ENCODE results near the gene KCNJ3.

The KCNJ3 gene

DNA sequence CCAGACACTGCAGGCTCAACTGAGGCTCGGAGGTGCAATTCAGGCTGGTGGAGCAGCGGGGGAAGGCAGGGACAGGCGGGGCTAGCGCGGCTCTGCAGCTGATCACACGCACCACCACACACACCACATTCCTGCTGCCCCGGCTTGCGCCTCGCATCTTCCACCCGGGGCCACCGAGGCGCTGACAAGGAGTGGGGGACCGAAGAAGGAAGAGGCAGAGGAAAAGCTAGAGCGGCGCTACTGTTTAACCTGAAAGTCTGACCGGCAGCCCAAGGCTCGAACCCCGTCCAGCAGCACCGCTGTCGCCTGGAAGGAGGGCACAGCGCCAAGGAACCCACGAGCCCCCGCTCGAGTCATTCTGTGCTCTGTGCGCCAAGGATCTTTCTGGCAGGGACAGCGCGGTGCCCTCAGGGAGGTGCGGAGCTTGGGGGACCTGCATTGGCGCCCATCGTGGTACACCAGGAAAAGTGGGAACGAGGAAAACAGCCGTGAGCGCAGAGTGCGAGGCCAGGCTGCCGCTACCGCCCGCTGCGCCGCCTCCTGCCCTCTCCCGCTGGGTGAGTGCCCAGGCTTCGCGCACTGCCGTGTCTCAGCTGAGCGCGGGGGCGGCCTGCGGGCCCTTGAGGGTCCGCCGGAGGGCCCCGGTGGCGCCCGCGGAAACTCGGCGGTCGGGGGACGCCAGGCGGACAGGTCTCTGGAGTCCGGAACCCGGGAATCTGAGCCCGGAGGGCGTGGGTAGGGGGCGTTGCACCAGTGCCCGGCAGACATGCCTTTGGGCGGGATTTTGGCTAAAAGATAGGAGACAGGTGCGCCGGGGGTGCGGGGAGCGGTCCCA, 860 bp upstream of the KCNJ3 start:
- peaks cover 29 to 35% of the 10 kb centered on the region in 2 experiments for H3K27me3 ChIP-seq (ENCODE audit: control insufficient read depth in 1 of 2, insufficient read depth in 1 of 2, low read length in 2 of 2)
- H2BK5ac ChIP-seq (ENCODE audit: low read depth, low read length, poor library complexity, severe bottlenecking): no peak overlapping the region
- peak overlapping the region; percentile 45 to 77 for H3K4me3 ChIP-seq (ENCODE audit: insufficient read depth in 1 of 2, low read depth in 1 of 2, low read length in 2 of 2)
- H2BK120ac ChIP-seq (ENCODE audit: low read depth, low read length): no peak overlapping the region
- H3K4me1 ChIP-seq (ENCODE audit: control insufficient read depth, insufficient read depth, low read depth, low read length): peaks cover 17% of the 10 kb centered on the region
- H2AFZ ChIP-seq (ENCODE audit: low read depth, low read length): no peak overlapping the region
- H3K79me1 ChIP-seq (replicated peaks; ENCODE audit: low read length, poor library complexity, severe bottlenecking): no peaks in the 10 kb centered on the region
- DNase-seq: no peak
- no peak overlapping the region for H3K18ac ChIP-seq (ENCODE audit: low read depth in 1 of 2, low read length in 2 of 2)
- H3K14ac ChIP-seq (ENCODE audit: low read length in 2 of 2): no peak overlapping the region
- no peak overlapping the region for H2AK5ac ChIP-seq (ENCODE audit: low read length, severe bottlenecking)
- H3K36me3 ChIP-seq (ENCODE audit: control insufficient read depth in 1 of 2, insufficient read depth in 2 of 2, low read depth in 1 of 2, low read length in 2 of 2): no peaks in the 10 kb centered on the region
- H4K8ac ChIP-seq (ENCODE audit: low read length): no peak overlapping the region
- H3K9me3 ChIP-seq (ENCODE audit: control insufficient read depth, low read length): no peaks in the 10 kb centered on the region
- no peak overlapping the region for H2BK12ac ChIP-seq (ENCODE audit: low read length in 2 of 2)
- no peak overlapping the region for H2BK15ac ChIP-seq (ENCODE audit: low read depth, poor library complexity, severe bottlenecking)
- WGBS: 1% methylated on average over 63 of the region's 69 CpGs
- H3K4ac ChIP-seq (ENCODE audit: low read depth in 1 of 2, low read length in 2 of 2): no peak overlapping the region
- H3K23ac ChIP-seq (ENCODE audit: low read length in 2 of 2): no peak overlapping the region
- no peak overlapping the region for H3K9ac ChIP-seq (ENCODE audit: low read length)
- no peak overlapping the region for H4K91ac ChIP-seq (ENCODE audit: low read length)
- peak overlapping the region; percentile 81 for H3K4me2 ChIP-seq (ENCODE audit: low read length, poor library complexity, severe bottlenecking)
- no peak overlapping the region for H3K27ac ChIP-seq (ENCODE audit: low read length, poor library complexity, severe bottlenecking)

DNA sequence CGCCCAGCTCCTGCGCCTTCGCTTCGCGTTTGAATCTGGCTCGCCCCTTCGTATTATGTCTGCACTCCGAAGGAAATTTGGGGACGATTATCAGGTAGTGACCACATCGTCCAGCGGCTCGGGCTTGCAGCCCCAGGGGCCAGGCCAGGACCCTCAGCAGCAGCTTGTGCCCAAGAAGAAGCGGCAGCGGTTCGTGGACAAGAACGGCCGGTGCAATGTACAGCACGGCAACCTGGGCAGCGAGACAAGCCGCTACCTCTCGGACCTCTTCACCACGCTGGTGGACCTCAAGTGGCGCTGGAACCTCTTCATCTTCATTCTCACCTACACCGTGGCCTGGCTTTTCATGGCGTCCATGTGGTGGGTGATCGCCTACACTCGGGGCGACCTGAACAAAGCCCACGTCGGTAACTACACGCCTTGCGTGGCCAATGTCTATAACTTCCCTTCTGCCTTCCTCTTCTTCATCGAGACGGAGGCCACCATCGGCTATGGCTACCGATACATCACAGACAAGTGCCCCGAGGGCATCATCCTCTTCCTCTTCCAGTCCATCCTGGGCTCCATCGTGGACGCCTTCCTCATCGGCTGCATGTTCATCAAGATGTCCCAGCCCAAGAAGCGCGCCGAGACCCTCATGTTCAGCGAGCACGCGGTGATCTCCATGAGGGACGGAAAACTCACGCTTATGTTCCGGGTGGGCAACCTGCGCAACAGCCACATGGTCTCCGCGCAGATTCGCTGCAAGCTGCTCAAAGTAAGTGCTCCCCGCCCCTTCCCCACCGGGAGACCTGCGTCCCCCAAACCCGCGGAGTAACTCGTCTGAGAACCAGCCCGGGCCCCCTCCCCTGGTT, 453 bp downstream of the KCNJ3 start:
- Histone ChIP-seq H4K91ac (ENCODE audit: low read length) (no peak overlapping the region), H3K27me3 (ENCODE audit: control insufficient read depth in 1 of 2, insufficient read depth in 1 of 2, low read length in 2 of 2) (peaks cover 29 to 35% of the 10 kb centered on the region in 2 experiments), H4K8ac (ENCODE audit: low read length) (no peak overlapping the region), H3K18ac (ENCODE audit: low read depth in 1 of 2, low read length in 2 of 2) (no peak overlapping the region), H2BK15ac (ENCODE audit: low read depth, poor library complexity, severe bottlenecking) (no peak overlapping the region), H3K4me1 (ENCODE audit: control insufficient read depth, insufficient read depth, low read depth, low read length) (peaks cover 17% of the 10 kb centered on the region), H3K4me2 (ENCODE audit: low read length, poor library complexity, severe bottlenecking) (peak overlapping the region; percentile 49), H3K9ac (ENCODE audit: low read length) (no peak overlapping the region), H3K36me3 (ENCODE audit: control insufficient read depth in 1 of 2, insufficient read depth in 2 of 2, low read depth in 1 of 2, low read length in 2 of 2) (no peaks in the 10 kb centered on the region), H3K4ac (ENCODE audit: low read depth in 1 of 2, low read length in 2 of 2) (no peak overlapping the region), H2BK120ac (ENCODE audit: low read depth, low read length) (no peak overlapping the region), H3K27ac (ENCODE audit: low read length, poor library complexity, severe bottlenecking) (no peak overlapping the region), H2AFZ (ENCODE audit: low read depth, low read length) (no peak overlapping the region), H3K9me3 (ENCODE audit: control insufficient read depth, low read length) (no peaks in the 10 kb centered on the region), H3K4me3 (ENCODE audit: insufficient read depth in 1 of 2, low read depth in 1 of 2, low read length in 2 of 2) (peak overlapping the region in 1 of 2 experiments; percentile 51), H2BK12ac (ENCODE audit: low read length in 2 of 2) (no peak overlapping the region), H2AK5ac (ENCODE audit: low read length, severe bottlenecking) (no peak overlapping the region), H2BK5ac (ENCODE audit: low read depth, low read length, poor library complexity, severe bottlenecking) (no peak overlapping the region), H3K79me1 (replicated peaks; ENCODE audit: low read length, poor library complexity, severe bottlenecking) (no peaks in the 10 kb centered on the region), H3K23ac (ENCODE audit: low read length in 2 of 2) (no peak overlapping the region), H3K14ac (ENCODE audit: low read length in 2 of 2) (no peak overlapping the region)
- no peak for DNase-seq
- 43% methylated on average over 59 of the region's 60 CpGs for WGBS

DNA sequence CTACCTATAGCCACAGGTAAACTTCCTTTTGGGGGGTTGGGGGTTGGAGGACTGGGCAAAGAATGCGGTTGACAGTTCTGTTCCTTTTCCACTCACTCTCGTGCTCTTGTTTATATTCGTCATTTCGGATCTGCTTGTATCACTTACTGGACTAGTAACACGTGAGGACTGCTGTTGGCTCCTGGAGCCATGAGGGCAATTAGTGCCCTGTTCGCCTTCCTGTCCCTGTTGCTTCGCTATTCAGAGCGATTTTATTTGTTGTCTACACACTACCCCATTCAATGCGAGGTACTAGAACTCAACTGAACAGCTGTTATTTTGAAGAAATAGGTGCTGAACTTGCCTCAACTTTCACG, 1.1 kb downstream of the KCNJ3 start:
- Histone ChIP-seq H3K9me3 (ENCODE audit: control insufficient read depth, low read length) (no peaks in the 10 kb centered on the region), H2AK5ac (ENCODE audit: low read length, severe bottlenecking) (no peak overlapping the region), H3K14ac (ENCODE audit: low read length in 2 of 2) (no peak overlapping the region), H2BK15ac (ENCODE audit: low read depth, poor library complexity, severe bottlenecking) (no peak overlapping the region), H4K91ac (ENCODE audit: low read length) (no peak overlapping the region), H2BK12ac (ENCODE audit: low read length in 2 of 2) (no peak overlapping the region), H3K9ac (ENCODE audit: low read length) (no peak overlapping the region), H3K4me3 (ENCODE audit: insufficient read depth in 1 of 2, low read depth in 1 of 2, low read length in 2 of 2) (no peak overlapping the region), H2BK120ac (ENCODE audit: low read depth, low read length) (no peak overlapping the region), H3K79me1 (replicated peaks; ENCODE audit: low read length, poor library complexity, severe bottlenecking) (no peaks in the 10 kb centered on the region), H3K23ac (ENCODE audit: low read length in 2 of 2) (no peak overlapping the region), H2AFZ (ENCODE audit: low read depth, low read length) (no peak overlapping the region), H3K27ac (ENCODE audit: low read length, poor library complexity, severe bottlenecking) (no peak overlapping the region), H2BK5ac (ENCODE audit: low read depth, low read length, poor library complexity, severe bottlenecking) (no peak overlapping the region), H3K4me1 (ENCODE audit: control insufficient read depth, insufficient read depth, low read depth, low read length) (peaks cover 17% of the 10 kb centered on the region), H4K8ac (ENCODE audit: low read length) (no peak overlapping the region), H3K27me3 (ENCODE audit: control insufficient read depth in 1 of 2, insufficient read depth in 1 of 2, low read length in 2 of 2) (peaks cover 29 to 35% of the 10 kb centered on the region in 2 experiments), H3K18ac (ENCODE audit: low read depth in 1 of 2, low read length in 2 of 2) (no peak overlapping the region), H3K4me2 (ENCODE audit: low read length, poor library complexity, severe bottlenecking) (no peak overlapping the region), H3K36me3 (ENCODE audit: control insufficient read depth in 1 of 2, insufficient read depth in 2 of 2, low read depth in 1 of 2, low read length in 2 of 2) (no peaks in the 10 kb centered on the region), H3K4ac (ENCODE audit: low read depth in 1 of 2, low read length in 2 of 2) (no peak overlapping the region)
- DNase-seq: no peak
- 48% methylated on average over 10 of the region's 10 CpGs for WGBS

DNA sequence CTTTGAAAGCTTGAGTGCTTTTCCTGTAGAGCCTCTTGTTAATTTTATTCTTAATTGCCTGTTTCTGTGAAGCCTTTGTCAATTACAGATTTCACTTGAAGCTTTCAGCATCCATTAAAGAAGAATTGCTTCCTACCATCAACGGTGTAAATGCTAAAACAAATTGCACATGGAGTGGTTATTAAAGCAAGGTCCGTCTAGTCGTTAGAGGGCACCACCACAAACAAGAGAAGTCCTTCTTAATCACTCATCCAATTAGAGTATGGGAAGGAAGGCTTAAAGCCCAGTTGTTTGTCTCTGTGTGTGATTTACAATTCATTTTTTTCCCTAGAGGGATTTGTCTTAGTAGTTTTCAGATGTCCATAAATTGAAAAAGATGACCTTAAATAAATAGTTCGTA, 1.6 kb downstream of the KCNJ3 start:
- no peak overlapping the region for H3K14ac ChIP-seq (ENCODE audit: low read length in 2 of 2)
- no peaks in the 10 kb centered on the region for H3K9me3 ChIP-seq (ENCODE audit: control insufficient read depth, low read length)
- H4K8ac ChIP-seq (ENCODE audit: low read length): no peak overlapping the region
- DNase-seq: no peak
- H3K4me3 ChIP-seq (ENCODE audit: insufficient read depth in 1 of 2, low read depth in 1 of 2, low read length in 2 of 2): no peak overlapping the region
- peaks cover 17% of the 10 kb centered on the region for H3K4me1 ChIP-seq (ENCODE audit: control insufficient read depth, insufficient read depth, low read depth, low read length)
- H2BK15ac ChIP-seq (ENCODE audit: low read depth, poor library complexity, severe bottlenecking): no peak overlapping the region
- no peaks in the 10 kb centered on the region for H3K36me3 ChIP-seq (ENCODE audit: control insufficient read depth in 1 of 2, insufficient read depth in 2 of 2, low read depth in 1 of 2, low read length in 2 of 2)
- H2BK120ac ChIP-seq (ENCODE audit: low read depth, low read length): no peak overlapping the region
- no peak overlapping the region for H2BK5ac ChIP-seq (ENCODE audit: low read depth, low read length, poor library complexity, severe bottlenecking)
- no peak overlapping the region for H3K23ac ChIP-seq (ENCODE audit: low read length in 2 of 2)
- H2BK12ac ChIP-seq (ENCODE audit: low read length in 2 of 2): no peak overlapping the region
- no peak overlapping the region for H3K9ac ChIP-seq (ENCODE audit: low read length)
- H4K91ac ChIP-seq (ENCODE audit: low read length): no peak overlapping the region
- no peak overlapping the region for H3K27ac ChIP-seq (ENCODE audit: low read length, poor library complexity, severe bottlenecking)
- peaks cover 29 to 35% of the 10 kb centered on the region in 2 experiments for H3K27me3 ChIP-seq (ENCODE audit: control insufficient read depth in 1 of 2, insufficient read depth in 1 of 2, low read length in 2 of 2)
- H3K18ac ChIP-seq (ENCODE audit: low read depth in 1 of 2, low read length in 2 of 2): no peak overlapping the region
- H3K4me2 ChIP-seq (ENCODE audit: low read length, poor library complexity, severe bottlenecking): no peak overlapping the region
- no peak overlapping the region for H2AK5ac ChIP-seq (ENCODE audit: low read length, severe bottlenecking)
- no peak overlapping the region for H3K4ac ChIP-seq (ENCODE audit: low read depth in 1 of 2, low read length in 2 of 2)
- no peaks in the 10 kb centered on the region for H3K79me1 ChIP-seq (replicated peaks; ENCODE audit: low read length, poor library complexity, severe bottlenecking)
- 71% methylated on average over 1 of the region's 4 CpGs for WGBS
- no peak overlapping the region for H2AFZ ChIP-seq (ENCODE audit: low read depth, low read length)

All from mesenchymal stem cell (in vitro differentiated cells and primary cell).